Measurements from ENCODE around the gene HIGD1B.
"Not testable (repeated sequence)": the region's sequence is repeated elsewhere in the genome, so short reads cannot be mapped to it uniquely, and the experiment has no call there.

Gene HIGD1B

GRCh38 chr17:44847586-44847985, at the start of gene HIGD1B:
TSS of gene HIGD1B (plus strand) at chr17:44847883. CDS start at chr17:44848153, 270 bp downstream.
- no peak within 1 kb of the TSS for H3K27ac ChIP-seq
- TF ChIP-seq ZFX (IDR thresholded peaks at IDR 0.05): no peak
- no peak for TF ChIP-seq CTCF (conservative IDR thresholded peaks at IDR 0.05)

DNA sequence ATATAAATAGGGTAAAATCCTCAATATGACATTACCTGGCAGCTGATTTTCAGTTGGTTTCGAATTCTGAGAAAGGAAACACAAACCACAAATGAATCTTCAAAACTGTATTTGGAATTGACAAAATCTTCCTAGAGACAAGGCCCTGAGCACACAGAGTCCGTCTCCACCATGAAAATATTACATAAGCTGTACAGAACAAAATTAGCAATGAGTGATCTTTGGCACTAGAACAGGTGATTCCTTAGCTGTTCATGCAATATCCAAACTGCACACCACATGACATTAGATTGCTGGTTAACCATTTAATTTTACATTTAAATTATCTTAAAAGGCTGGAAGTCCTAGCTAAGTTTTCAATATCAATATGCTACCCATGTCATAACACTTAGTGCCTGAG, 49.3 kb upstream of the HIGD1B start:
- TF ChIP-seq CTCF (conservative IDR thresholded peaks at IDR 0.05) (no peak), ZFX (IDR thresholded peaks at IDR 0.05) (no peak)
- no peak overlapping the region for H3K27ac ChIP-seq

DNA sequence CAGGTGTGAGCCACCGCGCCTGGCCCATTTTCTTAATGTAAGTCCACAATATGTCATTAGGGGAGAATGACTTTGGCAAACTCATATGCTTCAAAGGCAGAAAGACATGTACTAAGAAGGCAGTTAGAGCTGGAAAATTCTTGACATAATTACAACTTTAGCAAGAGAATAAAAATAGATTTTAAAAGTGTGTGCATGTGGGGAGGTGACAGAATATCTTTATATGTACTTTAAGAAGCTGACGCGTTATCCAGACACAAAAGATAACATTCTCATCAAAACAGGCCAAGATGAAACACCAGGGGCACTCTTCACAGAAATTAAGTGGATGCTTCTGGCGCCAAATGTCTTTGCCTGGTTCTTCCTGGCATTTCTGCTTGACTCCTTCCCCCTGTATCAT, 45.8 kb upstream of the HIGD1B start:
- H3K27ac ChIP-seq: no peak overlapping the region
- TF ChIP-seq ZFX (IDR thresholded peaks at IDR 0.05) (no peak), CTCF (conservative IDR thresholded peaks at IDR 0.05) (no peak)

DNA sequence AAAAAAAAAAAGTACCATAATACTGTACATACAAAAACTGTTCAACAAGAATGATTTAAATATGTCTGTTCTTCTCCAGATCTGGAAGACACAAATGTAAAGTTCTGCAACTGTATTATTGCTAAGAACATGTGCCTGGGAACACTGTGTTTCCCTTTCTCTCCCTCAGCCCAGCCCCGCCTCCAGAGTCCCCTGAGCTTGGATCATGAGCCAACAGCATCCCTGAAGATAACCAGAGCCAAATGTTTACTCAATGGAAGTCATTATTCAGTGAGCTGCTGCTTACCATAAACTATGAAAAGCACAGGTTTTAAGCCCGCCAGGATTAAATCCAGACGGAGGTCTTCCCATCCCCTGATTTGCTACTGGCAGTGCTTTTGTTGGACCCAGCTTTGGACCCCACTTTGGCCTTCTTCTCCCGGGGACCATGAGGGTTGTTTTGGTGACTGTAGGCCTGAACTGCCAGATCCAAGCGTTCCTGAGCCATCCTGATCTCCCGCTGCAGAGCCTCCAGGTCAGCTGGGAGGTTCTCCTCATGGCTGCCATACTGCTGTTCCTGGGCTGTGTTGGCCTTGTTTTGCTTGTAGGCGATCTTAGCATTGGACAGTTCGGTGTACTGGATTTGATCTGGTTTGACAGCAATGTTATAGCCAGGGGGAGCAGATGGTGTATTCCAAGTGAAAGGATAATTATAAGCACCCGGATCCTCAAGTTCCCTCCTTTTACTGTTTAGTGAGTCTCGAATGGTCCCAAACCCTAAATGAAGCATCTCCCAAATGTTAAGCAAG, 43.2 kb upstream of the HIGD1B start:
- H3K27ac ChIP-seq: no peak overlapping the region
- TF ChIP-seq CTCF (conservative IDR thresholded peaks at IDR 0.05) (no peak), ZFX (IDR thresholded peaks at IDR 0.05) (no peak)

- no peak overlapping the region for H3K27ac ChIP-seq
- TF ChIP-seq CTCF (conservative IDR thresholded peaks at IDR 0.05): no peak
- TF ChIP-seq ZFX (IDR thresholded peaks at IDR 0.05): no peak
Measured at GRCh38 chr17:44807093-44807816, 40.4 kb upstream of the HIGD1B start.

GRCh38 chr17:44807817-44808155, 39.9 kb upstream of the HIGD1B start:
- no peak overlapping the region for H3K27ac ChIP-seq
- TF ChIP-seq CTCF (conservative IDR thresholded peaks at IDR 0.05): no peak
- no peak for TF ChIP-seq ZFX (IDR thresholded peaks at IDR 0.05)

GRCh38 chr17:44808156-44808555, 39.5 kb upstream of the HIGD1B start:
- H3K27ac ChIP-seq: no peak overlapping the region
- TF ChIP-seq ZFX (IDR thresholded peaks at IDR 0.05) (no peak), CTCF (conservative IDR thresholded peaks at IDR 0.05) (no peak)

DNA sequence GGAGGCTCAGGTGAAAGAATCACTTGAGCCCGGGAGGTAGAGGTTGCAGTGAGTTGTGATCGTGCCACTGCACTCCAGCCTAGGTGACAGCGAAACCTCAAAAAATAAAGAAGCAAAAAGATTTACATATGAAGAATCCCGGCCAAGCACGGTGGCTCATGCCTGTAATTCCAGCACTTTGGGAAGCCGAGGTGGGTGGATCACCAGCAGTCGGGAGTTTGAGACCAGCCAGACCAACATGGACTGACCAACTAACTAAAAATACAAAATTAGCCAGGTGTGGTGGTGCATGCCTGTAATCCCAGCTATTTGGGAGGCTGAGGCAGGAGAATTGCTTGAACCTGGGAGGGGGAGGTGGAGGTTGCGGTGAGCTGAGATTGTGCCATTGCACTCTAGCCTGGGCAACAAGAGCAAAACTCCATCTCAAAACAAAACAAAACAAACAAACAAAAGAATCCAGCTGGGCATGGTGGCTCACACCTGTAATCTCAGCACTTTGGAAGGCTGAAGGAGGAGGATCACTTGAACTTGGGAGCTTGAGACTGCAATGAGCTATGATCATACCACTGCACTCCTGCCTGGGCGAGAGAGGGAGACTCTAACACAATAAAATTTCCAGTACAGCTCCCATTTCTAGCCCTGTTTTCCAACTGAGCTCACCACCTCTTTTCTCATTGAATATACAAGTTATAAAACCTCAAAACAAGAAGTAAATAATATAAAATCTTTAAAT, 38.9 kb upstream of the HIGD1B start:
- H3K27ac ChIP-seq: not testable (repeated sequence)

Data from C4-2B (cell line).